ENCODE data around the gene ALPL. TPM values are rescaled to one million over a fixed set of nuclear protein-coding genes. Genes with fewer than 3 reads are reported as not detected.

Gene ALPL
- total and polyA plus RNA-seq, 9 of the 15 experiments (the other 6 are each of a cell fraction or from before 2014, with no cell fraction given): 0.04 to 0.38 (median 0.18) TPM; not detected in 4

- TF ChIP-seq ZNF507 (tag; conservative IDR thresholded peaks at IDR 0.05) (no peak), SRSF9 (IDR thresholded peaks at IDR 0.05; ENCODE audit: borderline replicate concordance, low read depth, low read length) (no peak), ZNF77 (CRISPR knock-in tag; IDR thresholded peaks at IDR 0.05) (no peak), CREB1 (IDR thresholded peaks at IDR 0.05) (0 out of 2 replicates have a peak, but pooled peaks have one; percentile 39), CREB1 (CRISPR knock-in tag; IDR thresholded peaks at IDR 0.05) (no peak), RBM17 (IDR thresholded peaks at IDR 0.05; ENCODE audit: borderline replicate concordance, low read depth, low read length) (no peak), GMEB1 (CRISPR knock-in tag; IDR thresholded peaks at IDR 0.05) (peak; percentile 31; the same call in 1 of the 2 replicates), TCF3 (CRISPR knock-in tag; IDR thresholded peaks at IDR 0.05) (no peak), POLR2AphosphoS5 (IDR thresholded peaks at IDR 0.05; ENCODE audit: control insufficient read depth, insufficient read depth, low read depth, low read length) (no peak), GABPB2 (CRISPR knock-in tag; conservative IDR thresholded peaks at IDR 0.05) (no peak), NFE2 (IDR thresholded peaks at IDR 0.05; ENCODE audit: low read depth) (no peak), ZNF318 (IDR thresholded peaks at IDR 0.05; ENCODE audit: borderline replicate concordance in 1 of 2, low read depth in 1 of 2) (no peak)
- TF ChIP-seq, protein P1, sequence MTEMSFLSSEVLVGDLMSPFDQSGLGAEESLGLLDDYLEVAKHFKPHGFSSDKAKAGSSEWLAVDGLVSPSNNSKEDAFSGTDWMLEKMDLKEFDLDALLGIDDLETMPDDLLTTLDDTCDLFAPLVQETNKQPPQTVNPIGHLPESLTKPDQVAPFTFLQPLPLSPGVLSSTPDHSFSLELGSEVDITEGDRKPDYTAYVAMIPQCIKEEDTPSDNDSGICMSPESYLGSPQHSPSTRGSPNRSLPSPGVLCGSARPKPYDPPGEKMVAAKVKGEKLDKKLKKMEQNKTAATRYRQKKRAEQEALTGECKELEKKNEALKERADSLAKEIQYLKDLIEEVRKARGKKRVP (CRISPR knock-in tag; IDR thresholded peaks at IDR 0.05): no peak
- TF ChIP-seq, protein P2, sequence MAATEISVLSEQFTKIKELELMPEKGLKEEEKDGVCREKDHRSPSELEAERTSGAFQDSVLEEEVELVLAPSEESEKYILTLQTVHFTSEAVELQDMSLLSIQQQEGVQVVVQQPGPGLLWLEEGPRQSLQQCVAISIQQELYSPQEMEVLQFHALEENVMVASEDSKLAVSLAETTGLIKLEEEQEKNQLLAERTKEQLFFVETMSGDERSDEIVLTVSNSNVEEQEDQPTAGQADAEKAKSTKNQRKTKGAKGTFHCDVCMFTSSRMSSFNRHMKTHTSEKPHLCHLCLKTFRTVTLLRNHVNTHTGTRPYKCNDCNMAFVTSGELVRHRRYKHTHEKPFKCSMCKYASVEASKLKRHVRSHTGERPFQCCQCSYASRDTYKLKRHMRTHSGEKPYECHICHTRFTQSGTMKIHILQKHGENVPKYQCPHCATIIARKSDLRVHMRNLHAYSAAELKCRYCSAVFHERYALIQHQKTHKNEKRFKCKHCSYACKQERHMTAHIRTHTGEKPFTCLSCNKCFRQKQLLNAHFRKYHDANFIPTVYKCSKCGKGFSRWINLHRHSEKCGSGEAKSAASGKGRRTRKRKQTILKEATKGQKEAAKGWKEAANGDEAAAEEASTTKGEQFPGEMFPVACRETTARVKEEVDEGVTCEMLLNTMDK (IDR thresholded peaks at IDR 0.05; ENCODE audit: borderline replicate concordance, insufficient read depth, low read depth, low read length, poor library complexity, severe bottlenecking): no peak
Measured at GRCh38 chr1:21618561-21619374, 109.5 kb downstream of the ALPL start (continued).
